ENCODE results near the gene PXK.

DNA sequence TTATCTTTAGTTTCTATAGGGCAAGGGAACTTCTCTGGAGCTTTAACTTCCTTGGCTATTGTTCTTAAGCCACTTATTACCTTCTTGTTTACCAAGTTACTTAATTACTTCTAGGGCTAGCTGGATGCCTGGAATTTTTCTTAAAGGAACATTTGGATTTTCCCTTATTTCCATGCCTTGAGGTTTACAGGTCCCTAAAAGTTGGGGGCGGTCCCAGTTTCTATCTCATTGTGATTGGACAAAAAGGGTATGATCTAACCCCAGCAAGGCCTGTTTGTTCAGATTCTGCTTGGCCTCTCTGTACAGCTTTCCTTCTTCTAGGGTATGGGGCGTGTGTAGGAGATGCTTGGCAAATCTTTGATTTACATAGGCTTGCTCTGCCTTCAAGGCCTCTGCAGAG lies 83.5 kb downstream of the PXK start:
- TF ChIP-seq ZNF274 (IDR thresholded peaks at IDR 0.05; ENCODE audit: low read depth, low read length) (no peak), YY1 (IDR thresholded peaks at IDR 0.05; ENCODE audit: insufficient read depth, insufficient read length) (no peak), SUZ12 (IDR thresholded peaks at IDR 0.05; ENCODE audit: extremely low read depth, insufficient read depth, insufficient read length) (no peak)
